ENCODE data around the gene FAN1.
"Not testable (repeated sequence)": the region's sequence is repeated elsewhere in the genome, so short reads cannot be mapped to it uniquely, and the experiment has no call there.

The FAN1 gene

DNA sequence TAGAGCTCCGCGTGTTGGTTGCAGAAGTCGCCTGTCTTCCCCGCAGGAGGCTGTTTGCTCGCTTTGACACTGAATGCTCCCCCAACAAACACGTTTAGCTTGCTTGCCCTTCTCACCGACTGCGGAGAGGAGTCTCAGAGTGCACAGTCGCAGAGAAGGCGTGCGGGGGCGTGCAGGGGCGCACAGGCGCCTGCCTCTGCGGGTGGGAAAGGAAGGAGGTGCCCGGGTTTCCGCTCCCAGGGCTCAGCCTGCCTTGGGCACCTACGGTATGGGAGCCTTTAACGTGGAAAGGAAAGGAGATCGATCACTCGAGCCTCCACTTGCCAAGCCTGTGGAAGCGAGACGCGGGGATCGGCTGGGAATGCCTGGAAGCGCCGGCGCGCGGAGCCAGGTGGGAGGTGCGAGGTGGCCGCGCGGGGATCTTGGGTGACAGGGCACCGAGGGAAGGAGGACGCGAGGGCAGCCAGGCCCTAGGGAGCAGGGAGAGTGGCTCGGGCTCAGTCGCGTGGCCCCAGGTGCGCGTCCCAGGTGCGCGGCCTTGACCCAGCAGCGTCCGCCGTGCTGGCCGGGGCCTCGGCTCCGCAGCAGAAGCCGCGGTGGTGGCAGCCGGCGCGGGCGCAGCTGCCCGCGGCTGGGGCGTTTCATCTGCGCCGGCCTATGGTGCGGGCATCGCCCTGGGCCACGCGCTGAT, at the start of gene FAN1:
TSS of gene FAN1 (plus strand) at position 419 of the 691 bp plus-strand sequence. CDS start 749 bp downstream, outside the sequence.
- Mint-ChIP-seq H3K4me1 (peaks cover 13% of the 10 kb centered on the region), H3K36me3 (peaks cover 6% of the 10 kb centered on the region), H3K4me3 (peak within 1 kb of the TSS; percentile 98), H3K27me3 (no peaks in the 10 kb centered on the region), H3K27ac (peak within 1 kb of the TSS; percentile 60), H3K9me3 (no peaks in the 10 kb centered on the region)
- peak; percentile 87 for ATAC-seq (ENCODE audit: low read depth)
- peak; percentile 47 to 60 for DNase-seq (ENCODE audit: low spot score in 2 of 2)

DNA sequence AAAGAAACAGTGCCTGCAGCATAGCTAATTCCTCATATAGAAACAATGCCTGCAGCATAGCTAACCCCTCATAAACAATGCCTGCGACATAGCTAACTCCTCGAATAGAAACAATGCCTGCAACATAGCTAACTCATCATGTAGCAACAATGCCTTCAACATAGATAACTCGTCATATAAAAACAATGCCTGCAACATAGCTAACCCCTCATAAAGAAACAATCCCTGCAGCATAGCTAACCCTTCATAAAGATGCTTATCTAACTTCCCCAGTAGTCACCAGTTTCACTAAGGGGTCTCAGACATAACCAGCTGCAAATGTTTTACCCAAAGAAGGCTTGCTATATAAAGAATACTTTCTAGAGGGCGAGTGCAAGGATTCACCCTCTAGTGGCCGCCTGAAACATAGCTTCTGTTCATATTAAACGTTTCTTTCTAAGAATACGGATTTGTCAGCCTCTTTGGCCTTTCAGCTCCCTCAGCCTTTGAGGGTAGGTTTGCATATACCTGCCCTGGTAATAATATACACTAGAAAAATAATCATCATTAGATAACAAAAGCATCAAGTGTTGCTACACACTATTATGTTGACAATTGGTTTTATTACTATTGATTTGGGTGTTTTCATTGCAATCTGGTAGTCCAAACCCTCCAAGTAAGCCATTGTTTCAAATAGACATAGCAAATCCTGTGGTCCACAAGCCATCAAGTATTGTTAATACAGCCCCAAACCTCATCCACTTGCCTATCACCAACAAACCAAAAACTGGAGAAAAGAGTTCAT, 44.4 kb upstream of the FAN1 start:
- DNase-seq (ENCODE audit: low spot score in 2 of 2) (peak in 1 of 2 donors; percentile 13), ATAC-seq (ENCODE audit: low read depth) (peak; percentile 45)
- Mint-ChIP-seq H3K27ac (no peak overlapping the region), H3K36me3 (peaks cover 4% of the 10 kb centered on the region), H3K27me3 (no peaks in the 10 kb centered on the region), H3K9me3 (no peaks in the 10 kb centered on the region), H3K4me3 (no peak overlapping the region), H3K4me1 (peaks cover 3% of the 10 kb centered on the region)

DNA sequence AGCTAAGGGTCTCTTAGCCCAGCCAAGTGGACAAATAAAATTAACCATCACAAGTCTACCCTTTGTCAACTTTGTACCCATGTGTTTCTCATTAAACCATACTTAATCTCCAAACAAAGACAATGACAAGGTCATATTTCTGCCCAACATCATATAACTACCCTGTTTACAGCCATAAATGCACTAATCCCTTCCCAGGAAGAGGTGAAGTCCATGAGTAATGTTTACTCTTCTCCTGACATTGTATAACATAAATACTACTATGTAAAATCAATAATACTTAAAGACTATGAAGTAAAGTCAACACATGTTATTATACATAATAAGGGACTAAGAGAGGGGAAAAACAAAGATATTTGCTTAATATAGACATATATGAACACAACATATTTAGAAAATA, 38.5 kb upstream of the FAN1 start:
- no peak for ATAC-seq (ENCODE audit: low read depth)
- H3K27me3 Mint-ChIP-seq: peaks cover 3% of the 10 kb centered on the region
- no peak overlapping the region for H3K27ac Mint-ChIP-seq
- no peaks in the 10 kb centered on the region for H3K36me3 Mint-ChIP-seq
- H3K4me1 Mint-ChIP-seq: no peaks in the 10 kb centered on the region
- DNase-seq (ENCODE audit: low spot score in 2 of 2): no peak
- no peaks in the 10 kb centered on the region for H3K9me3 Mint-ChIP-seq
- no peak overlapping the region for H3K4me3 Mint-ChIP-seq

DNA sequence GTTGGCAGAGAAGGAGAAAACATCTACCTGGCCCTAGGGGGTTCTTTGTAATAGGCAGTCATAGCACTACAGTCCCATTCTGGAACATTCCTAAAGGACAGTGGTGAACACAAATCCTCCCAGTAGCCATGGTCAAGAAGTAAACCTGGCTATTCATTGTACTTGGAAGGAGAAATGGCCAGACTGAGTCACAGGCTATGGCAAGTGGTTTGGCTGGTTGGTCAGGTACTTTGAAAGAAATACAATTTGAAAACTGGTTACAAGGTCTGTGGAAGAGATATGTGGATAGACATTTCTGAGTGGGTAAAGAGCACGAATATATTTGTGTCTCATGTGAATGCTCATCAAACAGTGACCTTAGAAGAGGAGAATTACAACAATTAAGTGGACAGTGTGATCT, 33.0 kb upstream of the FAN1 start:
- no peak for ATAC-seq (ENCODE audit: low read depth)
- DNase-seq (ENCODE audit: low spot score in 2 of 2): no peak
- Mint-ChIP-seq H3K36me3 (no peaks in the 10 kb centered on the region), H3K4me1 (no peaks in the 10 kb centered on the region), H3K27me3 (peaks cover 2% of the 10 kb centered on the region), H3K27ac (no peak overlapping the region), H3K4me3 (no peak overlapping the region), H3K9me3 (no peaks in the 10 kb centered on the region)

DNA sequence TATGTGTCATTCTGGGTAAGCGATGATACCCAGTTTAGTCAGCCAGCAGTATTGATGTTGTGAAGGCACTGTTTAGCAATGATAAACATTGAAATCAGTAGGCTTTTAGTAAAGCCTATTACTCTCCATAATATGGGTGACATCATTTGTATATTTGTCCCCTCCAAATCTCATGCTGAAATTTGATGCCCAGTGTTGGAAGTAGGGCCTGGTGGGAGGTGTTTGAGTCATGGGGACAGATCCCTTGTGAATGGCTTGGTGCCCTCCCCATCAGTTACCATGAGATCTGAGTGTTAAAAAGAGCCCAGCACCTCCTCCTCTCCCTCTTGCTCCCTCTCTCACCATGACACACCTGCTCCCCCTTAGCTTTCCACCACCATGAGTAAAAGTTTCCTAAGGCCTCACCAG, 31.4 kb upstream of the FAN1 start:
- Mint-ChIP-seq H3K9me3 (no peaks in the 10 kb centered on the region), H3K4me3 (no peak overlapping the region), H3K27me3 (no peaks in the 10 kb centered on the region), H3K4me1 (no peaks in the 10 kb centered on the region), H3K27ac (no peak overlapping the region), H3K36me3 (no peaks in the 10 kb centered on the region)
- ATAC-seq (ENCODE audit: low read depth) (no peak), DNase-seq (ENCODE audit: low spot score in 2 of 2) (no peak)

DNA sequence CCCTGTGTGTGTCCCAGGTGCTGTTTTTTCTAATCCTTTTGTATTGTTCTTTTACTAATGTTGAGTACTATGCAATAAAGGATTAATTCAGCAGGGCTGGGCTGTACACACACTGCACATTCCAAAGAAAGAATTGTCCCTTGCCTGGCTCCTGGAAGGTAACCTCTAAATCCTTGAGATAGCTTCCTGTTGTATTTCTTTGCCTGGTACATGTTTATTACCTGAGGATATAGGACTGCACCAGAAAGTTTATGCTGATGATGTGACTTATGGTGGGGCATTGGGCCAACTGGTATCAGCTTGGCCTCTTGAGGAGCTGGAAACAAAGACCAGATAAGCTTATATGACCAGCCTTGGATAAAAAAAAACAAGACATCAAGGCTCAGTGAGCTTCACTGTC, 26.6 kb upstream of the FAN1 start:
- no peak for DNase-seq (ENCODE audit: low spot score in 2 of 2)
- H3K36me3 Mint-ChIP-seq: peaks cover 7% of the 10 kb centered on the region
- H3K9me3 Mint-ChIP-seq: peaks cover 4% of the 10 kb centered on the region
- no peaks in the 10 kb centered on the region for H3K4me1 Mint-ChIP-seq
- no peak overlapping the region for H3K27ac Mint-ChIP-seq
- peaks cover 1% of the 10 kb centered on the region for H3K27me3 Mint-ChIP-seq
- ATAC-seq (ENCODE audit: low read depth): no peak
- no peak overlapping the region for H3K4me3 Mint-ChIP-seq

DNA sequence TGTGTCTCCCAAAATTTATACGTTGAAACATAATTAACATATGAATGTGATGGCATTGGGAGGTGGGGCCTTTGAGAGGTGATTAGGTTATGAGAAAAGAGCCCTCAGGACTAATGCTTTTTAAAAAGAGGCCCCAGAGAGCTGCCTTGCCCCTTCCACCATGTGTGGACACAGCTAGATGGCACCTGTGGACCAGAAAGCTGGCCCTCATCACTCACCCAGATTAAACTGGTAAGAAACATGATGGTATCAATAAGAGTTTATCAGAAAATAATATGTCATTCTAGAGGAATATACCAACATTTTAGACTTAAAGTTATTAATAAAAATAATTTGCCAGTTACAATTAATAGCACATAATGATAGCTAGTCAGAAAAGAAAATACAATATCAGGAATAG, 25.2 kb upstream of the FAN1 start:
- no peak overlapping the region for H3K27ac Mint-ChIP-seq
- H3K4me1 Mint-ChIP-seq: no peaks in the 10 kb centered on the region
- no peak for DNase-seq (ENCODE audit: low spot score in 2 of 2)
- peaks cover 1% of the 10 kb centered on the region for H3K27me3 Mint-ChIP-seq
- ATAC-seq (ENCODE audit: low read depth): no peak
- H3K36me3 Mint-ChIP-seq: peaks cover 7% of the 10 kb centered on the region
- H3K9me3 Mint-ChIP-seq: peaks cover 4% of the 10 kb centered on the region
- no peak overlapping the region for H3K4me3 Mint-ChIP-seq

DNA sequence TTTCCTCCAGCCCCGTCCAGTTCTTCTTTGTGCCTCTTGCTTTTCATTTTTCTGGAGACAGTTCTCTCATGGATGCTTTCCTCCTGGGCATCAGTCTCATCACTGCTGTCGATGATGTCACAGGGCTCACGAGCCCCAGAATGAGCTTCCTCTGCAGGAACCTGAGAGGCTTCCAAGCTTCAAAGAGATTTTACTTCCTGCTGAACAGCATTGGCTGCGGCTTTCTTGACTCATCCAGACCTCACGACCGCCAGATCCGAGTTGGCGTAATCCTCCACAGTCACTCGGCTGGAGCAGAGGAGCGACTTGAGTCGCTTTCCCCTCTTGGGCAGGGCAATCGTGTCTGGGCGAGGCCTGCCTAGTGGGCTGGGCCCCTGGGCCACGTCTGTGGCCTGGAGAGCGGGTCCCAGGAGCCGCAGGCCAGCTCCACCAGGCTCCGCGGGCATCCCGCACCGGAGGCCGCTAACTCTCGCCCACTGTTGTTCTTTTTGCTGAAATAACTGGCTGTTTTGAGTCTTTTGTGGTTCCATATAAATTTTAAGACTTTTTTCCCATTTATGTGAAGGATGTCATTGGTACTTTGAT, 20.8 kb upstream of the FAN1 start:
- DNase-seq (ENCODE audit: low spot score in 2 of 2): no peak
- Mint-ChIP-seq H3K4me3 (no peak overlapping the region), H3K9me3 (peaks cover 4% of the 10 kb centered on the region), H3K36me3 (peaks cover 7% of the 10 kb centered on the region), H3K4me1 (no peaks in the 10 kb centered on the region), H3K27me3 (peaks cover 1% of the 10 kb centered on the region), H3K27ac (no peak overlapping the region)
- no peak for ATAC-seq (ENCODE audit: low read depth)

DNA sequence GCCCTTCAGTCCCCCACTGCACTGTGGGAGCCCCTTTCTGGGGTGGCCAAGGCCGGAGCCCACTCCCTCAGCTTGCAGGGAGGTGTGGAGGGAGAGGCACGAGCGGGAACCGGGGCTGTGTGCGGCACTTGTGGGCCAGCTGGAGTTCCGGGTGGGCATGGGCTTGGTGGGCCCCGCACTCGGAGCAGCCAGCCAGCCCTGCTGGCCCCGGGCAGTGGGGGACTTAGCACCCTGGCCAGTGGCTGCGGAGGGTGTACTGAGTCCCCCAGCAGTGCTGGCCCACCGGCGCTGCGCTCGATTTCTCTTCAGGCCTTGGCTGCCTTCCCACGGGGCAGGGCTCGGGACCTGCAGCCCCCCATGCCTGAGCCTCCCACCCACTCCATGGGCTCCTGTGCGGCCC, 20.0 kb upstream of the FAN1 start:
- DNase-seq (ENCODE audit: low spot score in 2 of 2); H3K9me3 Mint-ChIP-seq; H3K4me1 Mint-ChIP-seq; H3K36me3 Mint-ChIP-seq; H3K27ac Mint-ChIP-seq; ATAC-seq (ENCODE audit: low read depth); H3K4me3 Mint-ChIP-seq; H3K27me3 Mint-ChIP-seq: not testable (repeated sequence)

DNA sequence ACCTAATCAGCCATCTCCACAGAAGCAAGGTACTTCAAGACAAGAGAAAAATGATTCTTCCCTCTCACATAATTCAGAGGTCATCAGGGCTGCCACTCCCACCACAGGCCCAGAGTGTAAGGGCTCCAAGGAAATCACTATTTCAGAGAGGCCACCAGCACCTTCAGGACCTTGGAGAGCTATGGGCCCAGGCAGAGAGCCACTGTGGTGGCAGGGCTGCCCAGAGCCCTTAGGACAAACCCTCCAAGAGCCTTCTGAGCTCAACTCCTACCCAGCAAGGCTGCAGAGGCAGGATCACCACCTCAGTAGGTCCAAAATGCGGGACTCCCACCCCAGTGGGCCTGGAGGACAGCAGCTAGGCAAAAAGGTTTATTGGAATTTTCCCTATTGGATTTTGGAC, 17.9 kb upstream of the FAN1 start:
- no peak for DNase-seq (ENCODE audit: low spot score in 2 of 2)
- ATAC-seq (ENCODE audit: low read depth): no peak
- Mint-ChIP-seq H3K36me3 (no peaks in the 10 kb centered on the region), H3K4me3 (no peak overlapping the region), H3K4me1 (no peaks in the 10 kb centered on the region), H3K27ac (no peak overlapping the region), H3K27me3 (no peaks in the 10 kb centered on the region), H3K9me3 (no peaks in the 10 kb centered on the region)

DNA sequence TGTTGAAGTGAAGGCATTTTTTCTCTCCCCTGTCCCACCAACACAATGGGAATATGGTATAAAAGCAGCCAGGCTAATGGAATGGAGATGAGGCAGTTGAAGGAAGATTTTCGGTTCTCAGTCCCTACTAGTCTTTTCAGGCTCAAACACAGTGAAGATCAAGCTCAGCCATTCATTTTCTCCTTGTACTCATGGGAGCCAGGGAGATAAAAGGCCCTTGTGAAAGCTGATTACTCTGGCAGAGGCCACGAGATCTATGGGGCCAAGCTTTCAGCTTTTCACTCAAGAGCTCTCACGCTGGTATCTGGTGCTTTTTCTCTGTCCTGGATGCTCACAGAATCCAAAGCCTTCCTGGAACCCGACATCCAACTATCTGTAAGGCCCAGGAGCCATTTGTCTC, 14.5 kb upstream of the FAN1 start:
- no peak for DNase-seq (ENCODE audit: low spot score in 2 of 2)
- no peaks in the 10 kb centered on the region for H3K27me3 Mint-ChIP-seq
- H3K4me1 Mint-ChIP-seq: no peaks in the 10 kb centered on the region
- no peak overlapping the region for H3K4me3 Mint-ChIP-seq
- no peak overlapping the region for H3K27ac Mint-ChIP-seq
- no peaks in the 10 kb centered on the region for H3K36me3 Mint-ChIP-seq
- no peaks in the 10 kb centered on the region for H3K9me3 Mint-ChIP-seq
- no peak for ATAC-seq (ENCODE audit: low read depth)

DNA sequence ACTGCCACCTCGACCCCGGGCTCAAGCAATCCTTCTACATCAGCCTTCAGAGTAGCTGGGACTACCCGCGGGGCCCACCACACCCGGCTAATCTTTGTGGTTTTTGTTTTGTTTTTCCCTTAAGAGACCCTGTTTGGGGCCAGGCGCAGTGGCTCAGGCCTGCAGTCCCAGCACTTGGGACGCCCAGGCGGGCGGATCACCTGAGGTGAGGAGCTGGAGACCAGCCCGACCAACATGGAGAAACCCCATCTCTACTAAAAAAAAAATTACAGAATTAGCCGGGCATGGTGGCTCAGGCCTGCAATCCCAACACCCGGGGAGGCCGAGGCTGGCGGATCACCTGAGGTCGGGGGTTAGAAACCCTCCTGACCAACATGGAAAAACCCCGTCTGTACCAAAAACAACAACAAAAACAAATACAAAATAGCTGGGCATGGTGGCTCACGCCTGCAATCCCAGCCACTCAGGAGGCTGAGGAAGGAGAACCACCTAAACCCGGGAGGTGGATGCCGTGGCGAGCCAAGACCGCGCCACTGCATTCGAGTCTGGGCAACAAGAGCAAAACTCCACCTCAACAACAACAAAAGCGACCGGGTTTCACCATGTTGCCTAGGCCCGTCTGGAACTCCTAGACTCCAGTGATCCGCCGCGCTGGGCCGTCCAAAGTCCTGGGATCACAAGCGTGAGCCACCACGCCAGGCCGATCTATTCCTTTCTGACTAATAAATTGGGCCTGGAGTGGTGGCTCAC, 8.1 kb upstream of the FAN1 start:
- ATAC-seq (ENCODE audit: low read depth): no peak
- DNase-seq (ENCODE audit: low spot score in 2 of 2): no peak
- H3K9me3 Mint-ChIP-seq: no peaks in the 10 kb centered on the region
- H3K4me3 Mint-ChIP-seq: no peak overlapping the region
- H3K36me3 Mint-ChIP-seq: no peaks in the 10 kb centered on the region
- H3K27ac Mint-ChIP-seq: no peak overlapping the region
- peaks cover 4% of the 10 kb centered on the region for H3K4me1 Mint-ChIP-seq
- no peaks in the 10 kb centered on the region for H3K27me3 Mint-ChIP-seq

DNA sequence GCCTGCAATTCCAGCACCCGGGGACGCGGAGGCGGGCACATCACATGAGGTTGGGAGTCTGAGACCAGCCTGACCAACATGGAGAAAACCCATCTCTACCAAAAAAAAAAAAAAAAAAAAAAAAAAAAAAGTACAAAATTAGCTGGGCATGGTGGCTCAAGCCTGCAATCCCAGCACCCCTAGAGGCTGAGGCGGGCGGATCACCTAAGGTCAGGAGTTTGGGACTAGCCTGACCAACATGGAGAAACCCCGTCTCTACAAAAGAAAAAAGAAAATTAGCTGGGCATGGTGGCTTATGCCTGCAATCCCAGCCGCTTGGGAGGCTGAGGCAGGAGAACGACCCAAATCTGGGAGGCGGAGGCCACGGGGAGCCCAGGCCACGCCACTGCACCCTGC, 7.5 kb upstream of the FAN1 start:
- Mint-ChIP-seq H3K4me1 (peaks cover 4% of the 10 kb centered on the region), H3K9me3 (no peaks in the 10 kb centered on the region), H3K27me3 (no peaks in the 10 kb centered on the region), H3K27ac (no peak overlapping the region), H3K4me3 (no peak overlapping the region), H3K36me3 (no peaks in the 10 kb centered on the region)
- no peak for ATAC-seq (ENCODE audit: low read depth)
- no peak for DNase-seq (ENCODE audit: low spot score in 2 of 2)

DNA sequence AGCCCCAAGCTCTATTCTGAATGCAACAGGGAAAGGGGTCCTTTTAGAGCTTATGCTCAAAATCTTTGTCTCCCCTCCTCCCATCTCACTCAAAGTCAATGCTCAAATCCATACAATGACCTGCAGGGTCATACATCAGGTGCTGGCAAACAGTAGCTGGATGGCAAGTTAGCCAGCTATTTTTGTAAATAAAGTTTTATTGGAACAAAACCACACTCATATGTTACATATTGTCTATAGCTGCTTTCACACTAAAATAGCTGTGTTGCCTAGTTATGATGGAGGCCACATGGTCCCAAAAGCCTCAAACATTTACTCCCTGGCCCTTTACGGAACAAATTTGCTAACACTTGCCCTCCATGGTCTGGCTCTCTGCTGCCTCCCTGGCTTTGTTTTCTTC, 1.8 kb upstream of the FAN1 start:
- Mint-ChIP-seq H3K4me1 (peaks cover 13% of the 10 kb centered on the region), H3K27ac (no peak overlapping the region), H3K9me3 (no peaks in the 10 kb centered on the region), H3K4me3 (no peak overlapping the region), H3K27me3 (no peaks in the 10 kb centered on the region), H3K36me3 (peaks cover 6% of the 10 kb centered on the region)
- DNase-seq (ENCODE audit: low spot score in 2 of 2) (no peak), ATAC-seq (ENCODE audit: low read depth) (no peak)

Measured in memory B cell (primary cell).